GM12864 (cell line): ENCODE data around the gene GULP1.

Experiments
- DNase-seq: peaks from one replicate; pipeline ENCODE4 v3.0.0-alpha.2; 2011; ENCODE audit warnings: low read depth
- H3K4me3 ChIP-seq: 2 replicates; pipeline ENCODE4 v1.5.1; 2011; ENCODE audit warnings: mild to moderate bottlenecking, low read depth, low read length, control low read depth
- CTCF ChIP-seq: IDR thresholded peaks from 2 replicates; pipeline ENCODE4 v1.5.1; 2011; ENCODE audit warnings: low read depth, mild to moderate bottlenecking, moderate library complexity, low read length, control low read depth, inconsistent platforms; ENCODE audit errors: missing control alignments

The GULP1 gene

GRCh38 chr2:188345020-188345419 lies 53.3 kb downstream of the GULP1 start:
- no peak for TF ChIP-seq CTCF
- DNase-seq: no peak
- H3K4me3 ChIP-seq: no peak overlapping the region

GRCh38 chr2:188345426-188345825 lies 53.8 kb downstream of the GULP1 start:
- DNase-seq: no peak
- no peak for TF ChIP-seq CTCF
- H3K4me3 ChIP-seq: no peak overlapping the region

- DNase-seq: no peak
- no peak for TF ChIP-seq CTCF
Measured at GRCh38 chr2:188345831-188346458, 54.3 kb downstream of the GULP1 start.

GRCh38 chr2:188349019-188349418 lies 57.3 kb downstream of the GULP1 start:
- no peak for DNase-seq
- TF ChIP-seq CTCF: no peak
- H3K4me3 ChIP-seq: no peak overlapping the region

More at GRCh38 chr2:188345831-188346458, 54.3 kb downstream of the GULP1 start:
- no peak overlapping the region for H3K4me3 ChIP-seq

- no peak for DNase-seq
- TF ChIP-seq CTCF: no peak
- no peak overlapping the region for H3K4me3 ChIP-seq
Measured at GRCh38 chr2:188353282-188353681, 61.6 kb downstream of the GULP1 start.

- DNase-seq: no peak
- H3K4me3 ChIP-seq: no peak overlapping the region
- no peak for TF ChIP-seq CTCF
Measured at GRCh38 chr2:188360485-188361263, 69.0 kb downstream of the GULP1 start.

- no peak overlapping the region for H3K4me3 ChIP-seq
- no peak for TF ChIP-seq CTCF
- no peak for DNase-seq
Measured at GRCh38 chr2:188364033-188364630, 72.5 kb downstream of the GULP1 start.
